ENCODE results near the gene BICD1. TPM values are rescaled to one million over a fixed set of nuclear protein-coding genes. Genes with fewer than 3 reads are reported as not detected.
A peak's percentile ranks its signal among the peaks of the same experiment; 100 is the strongest.

Gene BICD1
- total and polyA plus RNA-seq, 2 experiments from 2014 or later: 59.3 to 83.6 TPM

DNA sequence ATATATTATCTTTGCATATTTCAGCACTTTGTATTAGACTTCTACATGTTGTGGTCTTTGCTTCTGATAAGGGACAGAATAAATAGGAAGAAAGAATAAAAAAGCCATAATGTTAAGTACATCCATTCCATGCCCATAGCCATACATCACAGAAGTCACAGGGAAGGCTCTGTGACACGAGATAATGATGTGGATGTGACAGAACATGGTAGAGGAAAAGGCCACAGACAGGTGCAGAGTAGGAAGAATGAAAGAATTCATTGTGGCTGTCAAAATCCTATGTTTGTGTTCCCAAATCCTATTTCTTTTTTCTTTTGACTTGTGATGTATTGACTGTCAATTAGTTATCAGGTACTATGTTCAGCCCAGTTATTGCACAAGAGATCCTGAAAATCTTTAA lies 38.4 kb downstream of the BICD1 start:
- no peak overlapping the region for H3K27ac Mint-ChIP-seq
- no peak overlapping the region for H2AFZ ChIP-seq
- no peak for TF ChIP-seq ZNF114 (CRISPR knock-in tag; IDR thresholded peaks at IDR 0.05)
- TF ChIP-seq EZH2 (IDR thresholded peaks at IDR 0.05; ENCODE audit: low read depth, unreplicated experiment): no peak
- no peak for TF ChIP-seq EZH2phosphoT487 (IDR thresholded peaks at IDR 0.05; ENCODE audit: unreplicated experiment)
- TF ChIP-seq ZNF462 (CRISPR knock-in tag; IDR thresholded peaks at IDR 0.05): no peak
- no peak for TF ChIP-seq ZNF331 (CRISPR knock-in tag; IDR thresholded peaks at IDR 0.05; ENCODE audit: low read depth)
- no peak for TF ChIP-seq NANOG (IDR thresholded peaks at IDR 0.05; ENCODE audit: borderline replicate concordance)
- TF ChIP-seq CREB1 (CRISPR knock-in tag; IDR thresholded peaks at IDR 0.05; ENCODE audit: low read depth): no peak
- no peak for TF ChIP-seq JUNB (IDR thresholded peaks at IDR 0.05; ENCODE audit: unreplicated experiment)
- TF ChIP-seq REST (IDR thresholded peaks at IDR 0.05; ENCODE audit: unreplicated experiment): no peak
- no peak for TF ChIP-seq ETS1 (IDR thresholded peaks at IDR 0.05)
- no peak for TF ChIP-seq POLR2AphosphoS5 (IDR thresholded peaks at IDR 0.05; ENCODE audit: low read depth)
- no peak for TF ChIP-seq STAT1 (IDR thresholded peaks at IDR 0.05; ENCODE audit: unreplicated experiment)
- TF ChIP-seq, protein P1, sequence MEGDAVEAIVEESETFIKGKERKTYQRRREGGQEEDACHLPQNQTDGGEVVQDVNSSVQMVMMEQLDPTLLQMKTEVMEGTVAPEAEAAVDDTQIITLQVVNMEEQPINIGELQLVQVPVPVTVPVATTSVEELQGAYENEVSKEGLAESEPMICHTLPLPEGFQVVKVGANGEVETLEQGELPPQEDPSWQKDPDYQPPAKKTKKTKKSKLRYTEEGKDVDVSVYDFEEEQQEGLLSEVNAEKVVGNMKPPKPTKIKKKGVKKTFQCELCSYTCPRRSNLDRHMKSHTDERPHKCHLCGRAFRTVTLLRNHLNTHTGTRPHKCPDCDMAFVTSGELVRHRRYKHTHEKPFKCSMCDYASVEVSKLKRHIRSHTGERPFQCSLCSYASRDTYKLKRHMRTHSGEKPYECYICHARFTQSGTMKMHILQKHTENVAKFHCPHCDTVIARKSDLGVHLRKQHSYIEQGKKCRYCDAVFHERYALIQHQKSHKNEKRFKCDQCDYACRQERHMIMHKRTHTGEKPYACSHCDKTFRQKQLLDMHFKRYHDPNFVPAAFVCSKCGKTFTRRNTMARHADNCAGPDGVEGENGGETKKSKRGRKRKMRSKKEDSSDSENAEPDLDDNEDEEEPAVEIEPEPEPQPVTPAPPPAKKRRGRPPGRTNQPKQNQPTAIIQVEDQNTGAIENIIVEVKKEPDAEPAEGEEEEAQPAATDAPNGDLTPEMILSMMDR (conservative IDR thresholded peaks at IDR 0.05; ENCODE audit: low read depth in 2 of 2): no peak
- peaks cover 8% of the 10 kb centered on the region for H3K36me3 Mint-ChIP-seq (ENCODE audit: low read depth)
- no peaks in the 10 kb centered on the region for H3K9me2 ChIP-seq (ENCODE audit: insufficient read depth)
- H3K27me3 ChIP-seq (ENCODE audit: insufficient read depth): no peaks in the 10 kb centered on the region
- peak overlapping the region; percentile 31; the same call in 1 of the 2 replicates for H3K4me2 ChIP-seq
- no peak overlapping the region for H3K4me3 ChIP-seq
- H3K27me3 Mint-ChIP-seq (ENCODE audit: insufficient read depth, low read depth, poor library complexity): peaks cover 2% of the 10 kb centered on the region
- ATAC-seq: no peak
- H3F3A ChIP-seq (replicated peaks; ENCODE audit: low read depth): no peaks in the 10 kb centered on the region; the same call in 1 of the 2 replicates
- DNase-seq (ENCODE audit: low spot score): no peak
- no peak overlapping the region for H3K27ac ChIP-seq (ENCODE audit: low read depth)
- H4K20me1 ChIP-seq (replicated peaks; ENCODE audit: insufficient read depth): peaks cover 33% of the 10 kb centered on the region
- peaks cover 99% of the 10 kb centered on the region for H3K79me2 ChIP-seq (replicated peaks; ENCODE audit: insufficient read depth)
- no peaks in the 10 kb centered on the region for H3K9me3 Mint-ChIP-seq
- peaks cover 46% of the 10 kb centered on the region for H3K4me1 ChIP-seq (ENCODE audit: insufficient read depth)
- H3K36me3 ChIP-seq (ENCODE audit: insufficient read depth): no peaks in the 10 kb centered on the region
- H3K4me1 Mint-ChIP-seq: peaks cover 26% of the 10 kb centered on the region
- H3K4me3 Mint-ChIP-seq: no peak overlapping the region
